Measurements from ENCODE around the gene TOMM7. TPM values are rescaled to one million over a fixed set of nuclear protein-coding genes. Genes with fewer than 3 reads are reported as not detected.
A peak's percentile ranks its signal among the peaks of the same experiment; 100 is the strongest.

TOMM7 gene
- total RNA-seq, 1 experiment from 2014 or later = 295 TPM

DNA sequence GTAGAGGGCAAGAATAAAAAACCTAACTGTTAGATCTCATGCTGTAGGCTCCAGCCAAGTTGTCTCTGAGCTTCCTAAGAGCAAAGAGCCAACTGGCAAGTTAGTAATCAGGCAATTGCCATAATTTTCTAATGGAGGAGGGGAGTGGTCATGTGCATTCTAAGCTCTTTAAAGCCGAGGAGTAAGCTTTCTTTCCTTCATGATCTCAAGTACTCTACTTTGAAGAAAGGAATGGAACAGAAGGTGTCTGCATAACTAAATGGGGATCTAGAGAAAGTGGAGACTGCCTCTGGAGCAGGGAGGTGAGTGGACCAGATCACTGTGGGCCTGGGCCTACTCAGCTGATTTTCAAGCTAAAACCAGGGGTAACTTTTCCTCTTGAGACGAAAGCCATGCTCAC, 37.7 kb upstream of the TOMM7 start:
- ChIA-PET POLR2A (interaction anchor here (0.6 kb wide), 1 partner anchor 160 kb away, joined by 3 read pairs; no protein-coding TSS in a partner anchor), CTCF (interaction anchor here (0.5 to 1.4 kb wide), 4 partner anchors 9 to 309 kb away, joined by 3 to 5 read pairs (median 4); no protein-coding TSS in a partner anchor)
- BruUV-seq (replicated peaks) = no TSS peak
- no peaks in the 10 kb centered on the region for H3K27me3 ChIP-seq (ENCODE audit: control insufficient read depth, insufficient read depth, low read length)
- peaks cover 30% of the 10 kb centered on the region for H3K4me1 ChIP-seq (ENCODE audit: control insufficient read depth, insufficient read depth, low read length)
- no peak overlapping the region for H3K27ac ChIP-seq (ENCODE audit: low read length)
- ATAC-seq (peak; percentile 24; the same call in 1 of the 2 replicates), DNase-seq (ENCODE audit: low read depth, low spot score) (no peak)
- H3K4me3 ChIP-seq (ENCODE audit: low read depth in 2 of 2, low read length in 2 of 2) = no peak overlapping the region
- no peaks in the 10 kb centered on the region for H3K9me3 ChIP-seq (ENCODE audit: control insufficient read depth, insufficient read depth, low read depth, low read length)
- in situ Hi-C loops (cut with HindIII; ENCODE audit: low pct_unique_long_range_greater_than_20kb, low sequenced_read_pairs) = no loop called here
- intact Hi-C loops (cut with micrococcal nuclease; ENCODE audit: unreplicated experiment) = loop anchor here (2.0 kb wide), 1 partner anchor 300 kb away; no protein-coding TSS in a partner anchor
- peaks cover 16% of the 10 kb centered on the region for H3K36me3 ChIP-seq (ENCODE audit: control insufficient read depth, insufficient read depth, low read length)
- TF ChIP-seq SIN3A (IDR thresholded peaks at IDR 0.05; ENCODE audit: borderline replicate concordance, insufficient read depth, low read depth, low read length) (no peak), TCF7L2 (IDR thresholded peaks at IDR 0.05; ENCODE audit: low read depth, low read length) (no peak), POLR2AphosphoS5 (IDR thresholded peaks at IDR 0.05; ENCODE audit: low read depth, low read length) (no peak)
- TF ChIP-seq, protein P1, sequence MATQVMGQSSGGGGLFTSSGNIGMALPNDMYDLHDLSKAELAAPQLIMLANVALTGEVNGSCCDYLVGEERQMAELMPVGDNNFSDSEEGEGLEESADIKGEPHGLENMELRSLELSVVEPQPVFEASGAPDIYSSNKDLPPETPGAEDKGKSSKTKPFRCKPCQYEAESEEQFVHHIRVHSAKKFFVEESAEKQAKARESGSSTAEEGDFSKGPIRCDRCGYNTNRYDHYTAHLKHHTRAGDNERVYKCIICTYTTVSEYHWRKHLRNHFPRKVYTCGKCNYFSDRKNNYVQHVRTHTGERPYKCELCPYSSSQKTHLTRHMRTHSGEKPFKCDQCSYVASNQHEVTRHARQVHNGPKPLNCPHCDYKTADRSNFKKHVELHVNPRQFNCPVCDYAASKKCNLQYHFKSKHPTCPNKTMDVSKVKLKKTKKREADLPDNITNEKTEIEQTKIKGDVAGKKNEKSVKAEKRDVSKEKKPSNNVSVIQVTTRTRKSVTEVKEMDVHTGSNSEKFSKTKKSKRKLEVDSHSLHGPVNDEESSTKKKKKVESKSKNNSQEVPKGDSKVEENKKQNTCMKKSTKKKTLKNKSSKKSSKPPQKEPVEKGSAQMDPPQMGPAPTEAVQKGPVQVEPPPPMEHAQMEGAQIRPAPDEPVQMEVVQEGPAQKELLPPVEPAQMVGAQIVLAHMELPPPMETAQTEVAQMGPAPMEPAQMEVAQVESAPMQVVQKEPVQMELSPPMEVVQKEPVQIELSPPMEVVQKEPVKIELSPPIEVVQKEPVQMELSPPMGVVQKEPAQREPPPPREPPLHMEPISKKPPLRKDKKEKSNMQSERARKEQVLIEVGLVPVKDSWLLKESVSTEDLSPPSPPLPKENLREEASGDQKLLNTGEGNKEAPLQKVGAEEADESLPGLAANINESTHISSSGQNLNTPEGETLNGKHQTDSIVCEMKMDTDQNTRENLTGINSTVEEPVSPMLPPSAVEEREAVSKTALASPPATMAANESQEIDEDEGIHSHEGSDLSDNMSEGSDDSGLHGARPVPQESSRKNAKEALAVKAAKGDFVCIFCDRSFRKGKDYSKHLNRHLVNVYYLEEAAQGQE (IDR thresholded peaks at IDR 0.05; ENCODE audit: insufficient read depth in 1 of 2, low read depth in 2 of 2, low read length in 1 of 2) = no peak
- TF ChIP-seq, protein P2, sequence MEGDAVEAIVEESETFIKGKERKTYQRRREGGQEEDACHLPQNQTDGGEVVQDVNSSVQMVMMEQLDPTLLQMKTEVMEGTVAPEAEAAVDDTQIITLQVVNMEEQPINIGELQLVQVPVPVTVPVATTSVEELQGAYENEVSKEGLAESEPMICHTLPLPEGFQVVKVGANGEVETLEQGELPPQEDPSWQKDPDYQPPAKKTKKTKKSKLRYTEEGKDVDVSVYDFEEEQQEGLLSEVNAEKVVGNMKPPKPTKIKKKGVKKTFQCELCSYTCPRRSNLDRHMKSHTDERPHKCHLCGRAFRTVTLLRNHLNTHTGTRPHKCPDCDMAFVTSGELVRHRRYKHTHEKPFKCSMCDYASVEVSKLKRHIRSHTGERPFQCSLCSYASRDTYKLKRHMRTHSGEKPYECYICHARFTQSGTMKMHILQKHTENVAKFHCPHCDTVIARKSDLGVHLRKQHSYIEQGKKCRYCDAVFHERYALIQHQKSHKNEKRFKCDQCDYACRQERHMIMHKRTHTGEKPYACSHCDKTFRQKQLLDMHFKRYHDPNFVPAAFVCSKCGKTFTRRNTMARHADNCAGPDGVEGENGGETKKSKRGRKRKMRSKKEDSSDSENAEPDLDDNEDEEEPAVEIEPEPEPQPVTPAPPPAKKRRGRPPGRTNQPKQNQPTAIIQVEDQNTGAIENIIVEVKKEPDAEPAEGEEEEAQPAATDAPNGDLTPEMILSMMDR (IDR thresholded peaks at IDR 0.05) = no peak

DNA sequence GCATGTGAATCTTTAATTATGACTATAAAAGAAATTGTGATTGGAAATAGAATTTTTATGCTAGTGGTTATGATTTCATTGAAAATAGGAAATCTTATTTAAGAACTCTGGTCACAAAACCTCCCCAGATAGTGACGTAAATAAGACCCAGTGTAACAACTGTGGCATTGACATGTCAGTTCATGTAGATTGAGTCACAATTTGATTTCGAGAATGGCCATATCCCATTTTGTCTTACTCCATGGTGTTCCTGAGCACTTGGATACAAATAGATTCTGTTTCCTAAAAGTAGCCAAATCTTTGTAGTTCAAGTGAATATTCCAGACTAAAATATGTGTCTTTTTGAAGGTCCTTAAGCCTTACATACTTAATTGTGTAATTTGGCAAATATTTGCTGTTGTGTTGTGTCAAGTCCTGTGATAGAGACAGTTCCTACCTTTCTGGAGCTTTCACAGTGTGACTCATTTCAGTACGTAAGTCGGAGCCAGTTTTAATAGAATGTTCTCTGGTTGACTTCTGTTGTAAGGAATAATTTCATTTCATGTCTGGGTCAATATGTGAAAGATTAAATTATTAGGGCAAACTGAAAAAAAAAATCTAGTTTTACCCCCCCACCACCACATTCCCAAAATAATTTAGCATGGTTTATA, 37.1 kb upstream of the TOMM7 start:
- in situ Hi-C loops (cut with HindIII; ENCODE audit: low pct_unique_long_range_greater_than_20kb, low sequenced_read_pairs) = no loop called here
- H3K4me3 ChIP-seq (ENCODE audit: low read depth in 2 of 2, low read length in 2 of 2) = no peak overlapping the region
- intact Hi-C loops (cut with micrococcal nuclease; ENCODE audit: unreplicated experiment) = loop anchor here (2.0 kb wide), 1 partner anchor 299 kb away; no protein-coding TSS in a partner anchor
- H3K4me1 ChIP-seq (ENCODE audit: control insufficient read depth, insufficient read depth, low read length) = peaks cover 32% of the 10 kb centered on the region
- no peak for DNase-seq (ENCODE audit: low read depth, low spot score)
- TF ChIP-seq, protein P2 (IDR thresholded peaks at IDR 0.05) = no peak
- TF ChIP-seq TCF7L2 (IDR thresholded peaks at IDR 0.05; ENCODE audit: low read depth, low read length) = no peak
- no peak for ATAC-seq
- CTCF ChIA-PET = interaction anchor here (0.5 to 1.4 kb wide), 4 partner anchors 9 to 310 kb away, joined by 3 to 5 read pairs (median 4); no protein-coding TSS in a partner anchor
- H3K36me3 ChIP-seq (ENCODE audit: control insufficient read depth, insufficient read depth, low read length) = peaks cover 16% of the 10 kb centered on the region
- no peaks in the 10 kb centered on the region for H3K9me3 ChIP-seq (ENCODE audit: control insufficient read depth, insufficient read depth, low read depth, low read length)
- H3K27me3 ChIP-seq (ENCODE audit: control insufficient read depth, insufficient read depth, low read length) = no peaks in the 10 kb centered on the region
- BruUV-seq (replicated peaks) = no TSS peak
- POLR2A ChIA-PET = interaction anchor here (0.6 kb wide), 1 partner anchor 159 kb away, joined by 3 read pairs; no protein-coding TSS in a partner anchor
- H3K27ac ChIP-seq (ENCODE audit: low read length) = no peak overlapping the region

All from Panc1 (cell line).